T-helper 1 cell treated with Interleukin-12 subunit alpha and Interleukin-12 subunit beta and Interleukin-4 antibody, amounts not matched to agents 30 ng/mL and 1 ng/mL, for 36 hours (primary cell): ENCODE results near the gene OR2V2. TPM values are rescaled to one million over a fixed set of nuclear protein-coding genes. Genes with fewer than 3 reads are reported as not detected.

Experiments
- intact Hi-C: fragments of 100-400 bp; cut with micrococcal nuclease; formaldehyde crosslinking; loops from one replicate; pipeline ENCODE4 v1.15.1; 2024
- total RNA-seq: library from RNA; stranded (reverse); gene quantifications from 2 replicates; pipeline ENCODE4 v1.2.3, GENCODE V29; 2022

The OR2V2 gene
- total RNA-seq, 1 donor from 2014 or later, result not detected

DNA sequence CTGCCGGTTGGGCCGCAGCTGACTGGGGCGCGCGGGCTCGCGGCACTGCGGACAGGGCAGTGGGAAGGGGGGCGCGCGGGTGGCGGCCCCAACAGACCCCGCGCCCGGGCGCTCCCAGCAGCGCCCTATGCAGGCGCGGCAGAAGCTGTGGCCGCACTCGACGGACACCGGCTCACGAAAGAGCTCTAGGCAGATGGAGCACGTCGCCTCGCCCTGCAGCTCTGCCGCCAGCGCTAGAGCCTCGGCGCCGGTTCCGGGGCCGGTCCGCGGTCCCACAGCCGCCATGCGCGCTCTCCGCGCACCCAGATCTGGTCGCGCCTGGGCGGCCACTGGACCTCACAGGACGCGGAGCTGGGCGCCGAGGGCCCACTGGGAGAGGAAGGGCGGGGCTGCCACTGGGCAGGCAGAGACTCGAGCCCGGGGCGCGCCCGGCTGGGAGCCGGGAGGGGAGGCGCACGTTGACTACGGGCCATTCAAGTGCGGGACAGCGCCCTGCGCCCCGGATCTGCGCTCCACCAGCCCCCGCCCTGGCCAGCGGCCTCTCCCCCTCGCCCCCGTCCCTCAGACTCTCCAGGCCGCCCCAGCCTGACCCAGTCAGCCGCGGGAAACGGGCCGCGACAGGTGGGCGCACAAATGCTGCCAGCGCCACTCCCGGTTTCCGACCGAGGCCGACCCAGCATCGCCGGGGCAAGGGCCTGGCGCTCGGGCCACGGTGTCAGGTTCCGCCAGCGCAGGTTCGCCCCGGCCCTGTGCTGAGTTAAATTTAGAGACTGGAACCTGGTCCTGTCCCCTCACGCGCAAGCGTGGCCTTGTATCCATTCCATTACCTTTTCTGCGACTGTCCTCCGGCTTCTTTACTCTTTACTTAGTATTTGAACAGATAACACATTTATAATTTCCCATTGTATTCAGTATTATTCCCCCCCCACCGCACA, 57.7 kb downstream of the OR2V2 start, which contains the start of gene TRIM7:
TRIM7 (minus strand) TSS at position 371 of the 935 bp plus-strand sequence; CDS start at position 285, 86 bp downstream.
- intact Hi-C loops, result loop anchor here (5.0 kb wide), 1 partner anchor 153 kb away; no protein-coding TSS in a partner anchor

DNA sequence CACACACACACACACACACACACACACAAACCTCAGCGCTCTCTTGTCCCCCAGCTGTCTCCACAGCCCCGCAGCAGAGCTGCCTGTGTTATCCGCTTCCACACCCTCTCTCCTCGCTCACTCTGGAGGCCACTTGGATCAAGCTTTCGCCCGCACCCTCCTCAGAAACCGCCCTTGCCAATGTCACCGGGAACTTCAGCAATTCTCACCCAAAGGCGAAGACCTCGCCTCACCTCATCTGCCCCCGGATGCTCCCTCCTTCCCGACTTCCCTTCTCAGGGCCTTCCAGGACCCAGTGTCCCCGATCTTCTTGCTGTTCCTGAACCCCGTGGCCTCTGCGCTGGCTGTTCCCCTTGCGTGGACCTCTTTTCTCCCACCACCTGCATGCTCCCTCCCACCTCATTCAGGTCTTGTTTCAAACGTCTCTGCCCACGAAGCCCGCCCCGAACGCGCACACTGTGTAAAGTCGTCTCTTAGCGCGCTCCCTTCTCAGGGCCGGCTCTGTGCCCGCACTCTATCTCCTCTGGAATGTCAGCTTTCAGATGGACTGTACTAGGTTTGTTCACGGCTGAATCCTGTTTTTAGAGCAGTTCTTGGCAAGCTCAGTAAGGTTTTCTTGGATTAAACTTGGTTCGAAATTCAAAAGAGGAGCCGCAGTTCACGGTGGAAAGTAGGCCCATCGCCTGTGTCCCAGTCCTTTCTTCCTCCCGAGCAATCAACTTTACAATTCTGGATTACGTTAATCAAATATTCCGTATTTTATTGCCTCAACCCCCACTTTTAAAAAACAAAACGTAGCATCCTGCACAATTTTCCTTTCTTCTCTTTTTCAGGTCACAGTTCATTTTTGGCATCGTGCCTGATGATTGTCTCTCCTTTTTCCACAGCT, 58.6 kb downstream of the OR2V2 start:
- intact Hi-C loops, result loop anchor here (5.0 kb wide), 1 partner anchor 154 kb away; no protein-coding TSS in a partner anchor

DNA sequence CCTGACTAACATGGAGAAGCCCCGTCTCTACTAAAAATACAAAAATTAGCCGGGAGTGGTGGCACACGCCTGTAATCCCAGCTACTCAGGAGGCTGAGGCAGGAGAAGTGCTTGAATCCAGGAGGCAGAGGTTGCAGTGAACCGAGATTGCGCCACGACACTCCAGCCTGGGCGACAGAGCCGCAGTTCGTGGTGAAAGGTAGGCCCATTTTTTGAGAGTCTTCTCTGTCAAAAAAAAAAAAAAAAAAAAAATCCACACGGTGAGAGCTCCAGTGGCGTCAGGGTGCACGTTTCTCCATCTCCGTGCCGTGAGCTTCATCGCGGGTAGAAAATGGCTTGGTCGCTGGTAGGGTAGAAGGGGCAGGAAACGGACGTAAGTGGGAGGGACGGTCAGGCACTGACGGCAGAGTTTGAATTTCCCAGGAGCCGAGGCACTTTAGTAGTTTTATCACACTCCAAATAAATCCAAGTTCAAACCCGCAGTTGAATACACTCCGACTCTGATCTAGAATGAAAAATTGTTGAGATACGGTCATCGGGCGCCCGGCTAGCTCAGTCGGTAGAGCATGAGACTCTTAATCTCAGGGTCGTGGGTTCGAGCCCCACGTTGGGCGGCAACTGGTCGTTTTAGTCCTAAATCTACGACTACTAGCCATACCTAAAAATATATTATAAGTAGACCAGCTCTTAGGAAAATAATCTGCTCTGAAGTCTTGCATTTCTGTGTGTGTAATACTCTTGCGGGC, 60.0 kb downstream of the OR2V2 start:
- intact Hi-C loops, result loop anchor here (1.0 to 5.0 kb wide), 5 partner anchors 11 to 155 kb away; no protein-coding TSS in a partner anchor

DNA sequence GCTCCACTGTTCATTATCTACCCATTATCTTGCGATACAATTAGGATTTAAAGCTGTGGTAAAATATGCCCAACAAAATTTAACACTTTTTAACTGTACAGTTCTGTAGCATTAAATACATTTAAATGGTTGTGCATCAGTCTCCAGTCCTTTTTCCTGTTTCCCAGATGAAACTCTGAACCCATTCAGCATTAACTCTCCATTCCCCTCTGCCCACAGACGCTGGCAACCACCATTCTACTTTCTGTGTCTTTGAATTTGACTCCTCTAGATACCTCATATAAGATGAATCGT, 60.5 kb downstream of the OR2V2 start:
- intact Hi-C loops, result loop anchor here (1.0 to 5.0 kb wide), 5 partner anchors 10 to 156 kb away; no protein-coding TSS in a partner anchor

Other genes starting within 250 kb of the OR2V2 start
- gene BTNL8, start 248.4 kb upstream of the OR2V2 start, total RNA-seq, result not detected in 2 replicates
- not detected in 2 replicates for gene BTNL3, start 158.7 kb upstream of the OR2V2 start, total RNA-seq
- not detected in 2 replicates for gene BTNL9, start 107.3 kb upstream of the OR2V2 start, total RNA-seq
- gene OR2V1, start 16.4 kb upstream of the OR2V2 start, total RNA-seq, result not detected in 2 replicates
- gene TRIM7, start 57.6 kb downstream of the OR2V2 start, total RNA-seq, result 0.32 and 0.56 TPM in 2 replicates
- 33.9 and 34.3 TPM in 2 replicates for gene TRIM41, start 75.7 kb downstream of the OR2V2 start, total RNA-seq
- gene RACK1, start 96.3 kb downstream of the OR2V2 start, total RNA-seq, result 1,646 and 1,652 TPM in 2 replicates
- gene TRIM52, start 113.6 kb downstream of the OR2V2 start, total RNA-seq, result 22.0 and 30.2 TPM in 2 replicates
- gene OR4F3, start 219.7 kb downstream of the OR2V2 start, total RNA-seq, result not detected in 2 replicates